Stimulated activated CD4-positive, alpha-beta T cell treated with anti-CD3 and anti-CD28 coated beads, Interleukin-1b, Interleukin-23, amount 100 ng/mL, for 4 hours (primary cell): ENCODE results near the gene OSTF1.

Experiments used
- DNase-seq, 2 donors: peaks; one replicate each; pipeline ENCODE4 v3.0.0-alpha.2; 2020; ENCODE audit warnings: low read depth in 2 of 2

Gene OSTF1, protein sequence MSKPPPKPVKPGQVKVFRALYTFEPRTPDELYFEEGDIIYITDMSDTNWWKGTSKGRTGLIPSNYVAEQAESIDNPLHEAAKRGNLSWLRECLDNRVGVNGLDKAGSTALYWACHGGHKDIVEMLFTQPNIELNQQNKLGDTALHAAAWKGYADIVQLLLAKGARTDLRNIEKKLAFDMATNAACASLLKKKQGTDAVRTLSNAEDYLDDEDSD

DNA sequence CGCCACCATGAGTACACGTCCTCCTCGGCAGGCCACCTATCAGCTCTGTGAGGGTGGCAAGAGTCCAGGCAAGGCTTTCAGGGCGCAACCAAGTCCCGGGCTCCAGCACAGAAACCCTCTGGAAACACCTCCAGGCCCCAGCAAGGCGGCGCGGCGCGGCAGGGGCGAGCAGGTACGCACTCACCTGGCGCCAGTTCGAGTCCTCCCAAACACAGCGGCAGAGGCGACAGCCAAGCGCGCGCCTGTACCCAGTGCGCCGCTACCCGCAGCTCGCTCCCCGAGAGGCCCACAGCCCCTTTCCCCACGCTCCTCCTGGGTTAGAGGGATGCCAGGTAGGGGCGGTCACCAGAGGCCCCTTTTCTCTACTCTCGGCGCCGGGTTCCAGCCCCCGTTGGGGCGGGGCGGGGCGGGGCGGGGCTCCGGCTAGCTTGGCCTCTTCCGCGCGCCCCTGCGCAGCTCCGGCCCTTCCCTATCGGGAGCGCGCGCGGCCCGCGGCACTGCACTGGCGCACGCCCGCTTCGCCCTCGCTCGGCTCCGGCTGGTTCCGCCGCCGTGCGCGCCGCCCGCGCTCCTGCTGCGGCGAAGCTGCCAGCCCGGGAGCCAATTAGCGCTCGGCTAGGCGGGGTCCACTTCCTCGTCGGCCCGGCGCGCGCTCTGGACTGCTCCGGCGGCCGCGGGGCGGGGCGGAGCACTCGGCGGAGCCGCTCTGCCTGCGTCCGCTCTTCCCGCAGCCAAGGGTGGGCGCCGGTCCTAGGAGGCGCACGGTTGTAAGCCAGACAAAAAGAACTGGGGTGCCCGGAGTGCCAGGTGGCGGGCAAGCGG, at the start of gene OSTF1, which contains the start of gene NMRK1:
OSTF1 (plus strand) TSS at position 691 of the 822 bp plus-strand sequence. CDS start 179 bp downstream, outside the sequence.
NMRK1 (minus strand) TSS at position 332 of the 822 bp plus-strand sequence. CDS start 5,040 bp downstream, outside the sequence.
- DNase-seq = peak; percentile 80 to 90

DNA sequence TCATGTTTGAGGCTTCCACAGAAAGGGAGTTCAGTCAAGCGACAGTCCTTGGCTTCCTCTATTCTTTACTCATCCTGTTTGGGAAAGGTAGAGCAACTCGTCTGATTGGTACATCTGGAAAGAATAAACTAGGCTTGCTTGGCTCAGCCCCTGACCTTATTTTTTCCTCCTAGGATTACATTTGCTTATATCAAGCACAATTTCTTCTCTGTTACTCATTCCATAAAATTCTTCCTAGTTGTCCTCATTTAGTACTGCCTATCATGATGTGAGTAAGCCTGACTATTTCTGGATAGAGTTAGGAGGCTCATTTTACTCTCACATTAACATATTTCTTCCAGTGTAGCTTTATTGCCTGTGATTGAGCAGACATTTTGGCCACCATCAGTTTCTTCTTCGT, 49.3 kb upstream of the OSTF1 start:
- DNase-seq = no peak

DNA sequence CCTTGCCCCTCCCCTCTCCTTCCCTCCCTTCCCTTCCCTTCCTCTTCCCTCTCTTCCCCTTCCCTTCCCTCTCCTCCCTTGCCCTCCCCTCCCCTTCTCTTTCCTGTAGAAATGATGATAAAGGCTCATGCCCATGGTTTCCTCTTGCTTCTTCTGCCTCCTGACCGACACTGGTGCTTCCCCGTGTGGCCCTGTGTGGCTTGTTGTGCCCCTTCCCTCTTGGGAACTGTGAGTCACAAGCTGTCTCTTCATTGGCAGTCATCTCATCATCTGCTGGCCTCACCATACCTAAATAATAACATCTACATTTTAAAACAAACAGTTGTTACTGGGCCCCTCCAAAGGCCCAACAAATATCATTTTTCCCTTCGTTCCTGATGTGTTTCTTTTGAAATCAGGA, 48.5 kb upstream of the OSTF1 start:
- no peak for DNase-seq

DNA sequence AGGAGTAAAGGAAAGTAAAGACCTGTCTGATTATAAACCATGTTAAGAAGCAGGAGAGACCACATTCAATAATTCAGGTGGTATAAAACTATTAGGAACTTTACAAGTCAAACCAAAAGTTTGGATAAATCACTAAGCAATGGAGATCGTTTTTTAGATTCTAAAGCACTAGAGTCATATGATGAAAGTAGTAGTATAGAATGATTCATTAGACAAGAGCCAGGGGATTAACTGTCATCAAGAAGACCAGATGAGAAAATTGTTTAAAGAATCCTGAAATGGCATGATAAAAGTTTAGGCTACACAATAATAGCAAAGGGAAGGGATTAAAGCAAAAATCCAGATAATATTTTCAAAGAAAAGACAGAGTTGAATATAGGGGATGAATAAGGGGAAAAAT, 47.3 kb upstream of the OSTF1 start:
- no peak for DNase-seq

DNA sequence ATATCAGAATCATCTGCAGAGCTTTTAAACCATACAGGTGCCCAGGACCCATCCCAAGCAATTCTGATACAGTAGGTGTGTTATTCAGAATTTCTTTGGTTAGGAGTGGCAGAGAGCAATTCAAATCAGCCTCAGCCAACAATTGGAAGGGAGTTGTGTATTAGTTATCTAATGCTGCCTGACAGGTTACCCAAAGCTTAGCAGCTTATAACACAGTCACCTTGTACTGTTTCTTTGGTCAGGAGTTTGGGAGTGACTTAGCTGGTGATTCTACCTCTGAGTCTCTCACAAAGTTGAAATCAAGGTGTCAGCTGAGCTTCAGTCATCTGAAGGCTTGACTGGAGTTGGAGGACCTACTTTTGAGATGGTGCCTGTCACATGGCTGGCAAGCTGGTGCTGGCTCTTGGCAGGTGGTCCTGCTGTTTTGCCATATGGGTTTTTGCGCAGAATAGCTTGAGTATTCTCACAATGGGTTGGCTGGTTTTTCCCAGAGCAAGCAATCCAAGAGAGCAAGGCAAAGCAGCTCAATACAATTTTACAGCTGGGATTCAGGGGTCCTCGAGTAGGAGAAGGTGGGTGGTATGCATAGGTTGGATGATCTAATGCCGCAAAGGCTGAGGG, 41.5 kb upstream of the OSTF1 start:
- no peak for DNase-seq

DNA sequence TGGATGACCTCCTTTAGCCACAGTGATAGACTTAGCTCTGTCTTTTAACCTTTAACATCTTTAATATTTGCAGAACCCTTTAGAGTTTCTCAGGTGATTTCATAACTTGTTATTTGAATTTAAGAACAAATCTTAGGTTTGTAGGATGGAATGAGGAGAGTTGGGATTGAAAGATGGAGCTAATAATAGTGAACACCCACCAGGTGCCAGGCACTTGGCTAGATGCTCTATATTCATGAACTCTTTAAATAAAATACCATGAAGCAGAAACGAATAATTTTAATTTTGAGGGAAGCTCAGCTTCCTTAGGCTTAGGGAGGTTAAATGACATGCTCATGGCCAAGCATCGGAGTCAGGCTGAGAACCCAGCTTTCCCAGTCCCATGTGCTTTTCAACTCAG, 40.8 kb upstream of the OSTF1 start:
- no peak for DNase-seq

DNA sequence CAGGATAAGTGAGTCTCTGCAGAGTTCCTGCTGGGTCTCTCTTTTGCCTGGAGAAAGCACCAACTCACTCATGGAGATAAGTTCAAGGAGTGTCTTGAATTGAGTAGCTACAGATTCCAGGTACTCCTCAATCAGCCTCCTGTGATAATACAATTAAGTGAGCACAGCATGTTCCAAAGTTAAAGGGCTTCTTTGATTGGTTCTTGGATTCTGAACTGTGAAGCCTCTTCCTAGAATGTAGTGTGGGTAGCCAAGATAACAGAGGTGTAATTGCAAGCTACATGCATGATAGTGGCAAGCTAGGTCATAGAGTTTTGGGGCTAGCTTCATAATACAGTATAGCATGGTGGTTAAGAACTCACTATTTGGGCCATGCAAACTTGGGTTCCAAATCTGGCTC, 37.0 kb upstream of the OSTF1 start:
- DNase-seq = no peak

DNA sequence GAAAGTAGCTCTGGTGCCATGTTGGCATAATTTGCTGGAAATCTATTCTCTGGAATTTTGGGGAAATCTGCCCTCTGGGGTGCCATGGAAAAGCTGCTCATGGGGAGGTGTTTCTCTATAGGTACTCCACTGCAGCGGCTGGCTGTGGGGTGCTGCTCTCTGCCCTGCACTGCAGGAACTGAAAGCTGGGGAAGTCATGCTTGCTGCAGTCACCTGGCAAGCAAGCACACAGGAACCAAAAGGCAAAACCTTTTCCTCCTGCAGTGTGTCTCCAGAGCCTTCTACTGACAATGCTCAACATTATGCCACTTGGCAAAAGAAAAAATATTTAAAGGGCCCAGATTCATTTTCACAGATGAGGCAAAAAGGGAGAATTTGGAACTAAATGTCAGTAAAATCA, 34.4 kb upstream of the OSTF1 start:
- no peak for DNase-seq

DNA sequence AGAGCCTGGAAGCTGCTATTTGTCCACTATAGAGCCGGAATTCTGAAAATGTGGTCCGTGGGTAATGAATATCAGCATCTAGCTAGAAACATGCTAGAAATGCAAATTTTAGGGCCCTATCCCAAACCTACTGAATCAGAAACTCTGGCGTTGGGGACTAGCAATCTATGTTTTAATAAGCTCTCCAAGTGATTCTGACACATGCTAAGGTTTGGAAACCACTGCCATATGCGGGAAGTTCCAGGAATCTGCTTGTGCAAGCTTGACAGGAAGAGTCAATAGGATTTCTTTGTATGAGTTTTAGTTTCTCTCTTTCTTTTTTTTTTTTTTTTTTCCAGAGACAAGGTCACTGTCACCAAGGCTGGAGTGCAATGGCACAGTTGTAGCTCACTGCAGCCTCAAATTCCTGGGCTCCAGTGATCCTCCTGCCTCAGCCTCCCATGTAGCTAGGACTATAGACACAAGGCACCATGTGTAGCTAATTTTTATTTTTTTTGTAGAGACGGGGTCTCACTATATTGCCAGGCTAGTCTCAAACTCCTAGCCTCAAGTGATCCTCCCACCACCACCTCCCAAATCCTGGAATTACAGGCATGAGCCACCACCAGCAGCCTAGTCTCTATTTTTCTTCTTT, 33.8 kb upstream of the OSTF1 start:
- no peak for DNase-seq

DNA sequence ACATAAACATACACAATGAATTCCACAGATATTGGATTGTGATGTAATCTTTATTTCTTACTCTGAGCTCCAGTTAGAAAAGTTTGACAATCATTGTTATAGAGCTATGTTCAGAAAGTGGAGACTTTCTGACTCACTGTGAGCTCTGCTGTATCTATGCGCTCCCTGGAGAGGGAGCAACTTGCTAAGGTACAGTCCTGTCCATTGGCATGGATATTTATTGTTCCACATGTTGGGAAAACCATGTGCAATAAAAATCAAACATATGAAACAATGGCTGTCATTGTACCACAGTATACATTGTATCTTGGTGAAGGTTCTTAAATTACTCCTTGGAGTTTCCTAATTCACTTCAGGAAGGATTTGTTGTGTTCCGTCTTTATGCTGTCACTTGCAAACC, 27.1 kb upstream of the OSTF1 start:
- DNase-seq = no peak

DNA sequence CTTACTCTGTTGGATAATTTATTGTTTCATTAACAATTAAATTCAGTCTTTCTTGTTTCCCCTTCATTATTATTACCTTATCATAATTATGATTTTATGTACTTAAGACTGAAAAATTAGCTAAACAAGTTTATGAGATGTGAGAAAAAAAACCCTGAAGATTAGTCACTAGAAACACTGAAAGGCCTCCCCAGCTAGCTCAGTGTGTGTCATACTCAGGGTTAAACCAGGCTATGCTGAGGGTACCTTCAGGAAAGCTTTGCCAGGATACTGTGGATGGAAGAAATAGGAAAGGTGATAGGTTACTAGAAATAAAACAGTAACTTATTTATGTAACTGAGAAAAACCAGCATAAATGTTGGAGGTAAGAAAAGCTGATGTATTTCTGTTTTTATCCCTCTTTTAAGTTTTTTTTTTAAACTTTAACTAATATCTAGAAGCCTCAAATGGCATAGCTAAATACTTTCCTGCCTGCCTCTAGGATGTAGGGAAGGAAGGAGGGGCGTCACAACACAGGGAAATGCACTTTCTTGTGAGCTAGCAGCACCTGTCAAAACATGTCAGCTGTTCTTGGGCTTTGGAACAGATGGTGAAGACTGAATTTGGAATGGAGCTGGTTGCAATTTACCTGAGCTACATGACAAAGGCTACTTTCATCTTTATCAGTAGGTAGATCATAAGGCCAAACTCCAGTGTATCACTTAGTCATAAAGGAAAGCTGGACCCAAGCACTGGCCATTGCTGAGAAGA, 24.6 kb upstream of the OSTF1 start:
- no peak for DNase-seq

DNA sequence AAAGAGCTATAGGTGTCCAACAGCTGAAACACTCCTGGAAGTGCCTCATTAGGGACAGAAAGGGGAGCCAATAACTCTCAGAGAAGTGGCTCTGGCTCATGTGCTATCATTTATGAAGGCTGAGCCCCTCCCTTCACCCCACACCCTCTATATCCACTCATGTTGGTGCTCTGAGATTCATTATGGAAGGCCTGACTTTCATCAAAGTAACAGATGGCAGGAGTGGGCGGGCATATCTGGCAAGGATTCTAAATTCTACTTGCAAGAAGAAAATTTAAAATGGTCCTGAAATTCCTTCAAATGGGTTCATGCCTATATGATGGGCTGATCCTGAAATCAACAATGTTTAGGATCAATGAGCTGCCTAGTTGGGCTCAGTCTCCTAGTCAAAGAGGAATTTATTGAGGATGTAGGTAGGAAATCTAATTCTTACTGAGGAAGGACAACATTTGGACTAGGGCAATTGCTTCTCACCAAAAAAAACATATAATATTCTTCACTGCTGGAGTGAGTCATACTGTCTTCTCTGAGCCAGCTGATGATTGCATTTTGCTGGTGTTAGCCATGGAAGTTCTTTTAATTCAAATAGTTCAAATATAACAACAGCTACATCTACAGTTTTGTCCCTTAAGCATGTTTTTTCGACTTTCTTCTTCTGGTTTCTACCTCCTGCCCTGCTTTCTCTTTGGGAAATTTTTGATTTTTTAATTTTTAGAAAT, 23.8 kb upstream of the OSTF1 start:
- DNase-seq = no peak

DNA sequence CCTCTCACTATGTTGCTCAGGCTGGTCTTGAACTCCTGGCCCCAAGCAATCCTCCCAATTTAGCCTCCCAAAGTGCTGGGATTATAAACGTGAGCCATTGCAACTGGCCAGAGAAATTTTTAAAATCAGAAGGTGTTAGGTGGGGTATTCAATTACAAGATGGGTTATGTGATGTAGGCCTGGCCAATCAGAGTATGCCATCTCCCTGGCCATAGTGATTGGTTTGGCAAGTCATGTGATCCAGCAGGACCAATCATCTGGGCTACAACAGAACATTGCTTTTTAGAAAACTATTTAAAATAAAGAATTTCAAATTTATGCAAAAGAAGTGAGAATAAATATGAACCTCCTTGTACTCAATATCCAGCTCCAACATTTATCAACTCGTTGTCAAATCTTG, 22.8 kb upstream of the OSTF1 start:
- DNase-seq = no peak

DNA sequence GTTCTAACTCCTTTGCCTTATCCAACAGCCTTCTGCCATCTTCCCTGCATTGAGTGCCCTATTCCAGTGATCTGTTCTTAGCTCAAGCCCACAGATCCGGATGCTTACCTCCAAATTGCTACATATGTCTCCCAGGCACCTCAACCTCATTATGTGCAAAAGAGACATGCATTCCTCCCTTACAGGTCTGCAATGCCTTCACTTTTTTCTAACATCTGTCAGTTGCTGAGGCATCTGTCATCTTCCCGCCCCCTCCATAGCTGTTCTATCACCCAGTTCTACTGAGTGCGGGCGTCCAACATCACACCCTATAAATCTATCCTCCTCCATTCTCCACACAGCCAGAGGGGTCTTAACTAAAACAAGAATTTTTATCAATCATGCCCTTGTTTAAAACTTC, 20.4 kb upstream of the OSTF1 start:
- no peak for DNase-seq

DNA sequence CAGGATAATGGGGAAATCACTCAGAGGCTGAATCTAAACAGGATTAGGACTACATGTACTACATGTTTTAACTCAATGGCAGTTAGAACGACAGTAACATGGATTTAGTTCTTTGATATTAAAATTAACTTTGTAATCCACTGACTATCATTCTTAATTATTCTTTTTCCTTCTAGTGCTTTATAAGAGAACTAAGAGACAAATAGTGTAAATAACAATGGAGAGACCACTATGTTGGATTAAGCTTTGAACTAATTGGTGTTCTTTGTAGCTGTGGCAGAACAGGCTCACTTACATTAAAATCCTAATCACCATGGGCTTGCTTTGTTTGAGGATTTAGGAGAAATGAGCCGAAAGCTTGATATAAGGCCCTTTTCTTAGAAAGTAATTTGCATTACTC, 19.1 kb upstream of the OSTF1 start:
- no peak for DNase-seq

DNA sequence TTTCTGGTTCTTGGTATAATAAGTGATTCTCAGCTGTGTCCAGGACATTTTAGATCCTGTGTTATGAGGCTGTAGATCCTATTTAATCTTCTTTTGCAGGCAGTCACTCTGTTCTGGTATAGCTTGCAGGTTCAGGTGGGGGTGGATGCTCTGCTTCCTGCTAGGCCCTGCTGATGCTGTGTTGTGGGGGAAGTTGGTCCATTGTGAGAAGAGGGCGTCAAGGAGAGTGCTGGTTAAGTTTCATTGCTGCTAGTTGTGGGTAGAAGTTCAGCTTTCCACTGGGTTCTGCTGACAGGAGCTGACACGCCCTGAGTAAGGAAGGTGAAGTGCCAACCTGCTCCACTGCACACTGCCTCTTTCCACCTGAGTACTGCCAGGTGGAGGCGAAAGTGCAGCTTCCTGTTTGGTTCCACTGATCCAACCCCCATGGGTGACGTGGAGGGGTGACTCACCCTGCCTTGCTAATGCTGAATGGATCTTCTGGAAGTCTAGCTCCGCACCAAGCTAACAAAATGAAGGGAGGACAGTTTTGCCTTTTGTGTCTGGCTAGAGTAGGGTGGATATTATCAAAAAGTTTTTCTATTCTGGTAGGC, 16.7 kb upstream of the OSTF1 start:
- DNase-seq = peak; percentile 48 to 49

DNA sequence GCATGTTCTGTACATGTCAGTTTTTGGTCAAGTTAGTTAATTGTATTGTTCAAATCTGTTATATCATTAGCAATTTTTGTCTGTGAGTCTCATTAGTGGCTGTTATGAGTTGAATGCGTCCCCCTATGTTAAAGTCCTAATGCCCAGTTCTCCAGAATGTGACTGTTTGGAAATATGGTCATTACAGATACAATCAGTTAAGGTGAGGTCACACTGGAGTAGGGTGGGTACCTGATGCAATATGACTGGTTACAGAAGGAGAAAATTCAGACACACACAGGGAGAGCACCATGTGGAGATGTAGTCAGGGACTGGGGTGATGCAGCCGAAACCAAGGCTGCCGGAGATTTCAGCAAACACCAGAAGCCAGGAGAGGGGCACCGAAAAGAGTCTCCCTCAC, 15.4 kb upstream of the OSTF1 start:
- no peak for DNase-seq

DNA sequence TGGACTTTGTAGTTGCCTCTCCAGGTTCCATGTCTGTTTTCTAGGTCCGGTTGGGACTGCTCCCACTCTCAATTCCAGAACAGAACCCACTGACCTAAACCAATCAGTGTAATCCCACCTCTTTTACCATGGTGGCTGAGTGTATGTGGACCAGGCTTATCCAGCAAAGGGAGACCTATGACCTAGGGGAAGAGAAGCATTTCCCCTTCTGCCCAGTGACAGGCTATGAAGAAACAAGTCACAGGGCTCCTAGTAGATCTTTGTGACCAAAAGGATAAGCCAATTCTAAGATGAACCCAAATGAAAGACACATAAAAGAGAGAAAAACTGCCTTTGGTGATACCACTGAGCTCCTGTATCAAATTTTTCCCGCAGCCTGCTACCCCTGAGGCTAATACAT, 6.7 kb upstream of the OSTF1 start:
- DNase-seq = no peak

DNA sequence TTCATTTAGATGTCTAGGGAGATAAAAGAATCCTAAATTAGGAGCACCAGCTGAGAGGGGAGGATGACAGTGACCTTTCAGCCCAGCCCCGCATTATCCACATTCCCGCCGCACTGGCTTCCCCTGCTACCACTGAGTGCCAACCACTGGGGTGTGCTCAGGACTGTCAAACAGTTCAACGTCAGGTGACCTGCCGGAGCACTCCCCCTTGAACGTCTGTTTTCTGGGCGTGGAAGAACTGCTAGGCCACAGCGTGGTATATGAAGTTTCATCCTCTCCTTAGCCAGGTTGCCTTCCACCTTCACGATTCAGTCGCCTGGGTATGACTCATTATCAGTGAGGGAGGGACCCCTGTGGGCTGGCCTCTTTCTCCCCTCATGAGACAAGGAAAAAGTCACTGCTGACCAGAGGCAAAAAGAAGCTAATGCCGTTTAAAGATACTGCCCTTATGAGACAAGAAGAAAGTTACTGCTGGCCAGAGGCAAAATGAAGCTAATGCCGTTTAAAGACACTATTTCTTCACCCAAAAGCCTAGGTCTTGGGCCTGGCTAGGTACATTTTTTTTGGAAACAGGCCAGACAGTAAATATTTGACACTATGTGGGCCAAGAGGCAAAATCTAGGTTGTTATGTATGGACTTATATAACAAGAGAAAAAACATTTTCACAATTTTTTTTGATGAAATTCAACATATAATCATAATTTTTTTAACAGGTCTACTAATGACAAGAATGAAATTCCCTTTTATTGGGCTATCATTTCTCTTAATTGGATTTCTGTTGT, 4.9 kb upstream of the OSTF1 start:
- no peak for DNase-seq
